HG03159 (cell line): ENCODE data around the gene MKI67.
"Not testable (repeated sequence)": the region's sequence is repeated elsewhere in the genome, so short reads cannot be mapped to it uniquely, and the experiment has no call there.

ENCODE experiments used
- ATAC-seq: cut with Tn5 transposase; IDR thresholded peaks from one replicate; pipeline ENCODE4 v1.9.1; 2021; ENCODE audit warnings: mild to moderate bottlenecking, moderate library complexity; ENCODE audit not compliant: unreplicated experiment

MKI67 gene

GRCh38 chr10:128110339-128110738 lies 15.9 kb downstream of the MKI67 start:
- no peak for ATAC-seq

GRCh38 chr10:128109707-128110106 lies 16.5 kb downstream of the MKI67 start:
- no peak for ATAC-seq

GRCh38 chr10:128105383-128105782 lies 20.8 kb downstream of the MKI67 start:
- no peak for ATAC-seq

GRCh38 chr10:128103229-128103714 lies 23.0 kb downstream of the MKI67 start:
- no peak for ATAC-seq

GRCh38 chr10:128102480-128103228 lies 23.6 kb downstream of the MKI67 start:
- no peak for ATAC-seq

- ATAC-seq: no peak
Measured at GRCh38 chr10:128101901-128102300, 24.3 kb downstream of the MKI67 start.

GRCh38 chr10:128099901-128100300 lies 26.3 kb downstream of the MKI67 start:
- no peak for ATAC-seq

- no peak for ATAC-seq
Measured at GRCh38 chr10:128098631-128099030, 27.6 kb downstream of the MKI67 start.

- ATAC-seq: no peak
Measured at GRCh38 chr10:128097783-128098182, 28.4 kb downstream of the MKI67 start.

- no peak for ATAC-seq
Measured at GRCh38 chr10:128096486-128097199, 29.6 kb downstream of the MKI67 start.

GRCh38 chr10:128095753-128096469 lies 30.3 kb downstream of the MKI67 start:
- ATAC-seq: no peak

GRCh38 chr10:128095027-128095752 lies 31.0 kb downstream of the MKI67 start:
- ATAC-seq: no peak

GRCh38 chr10:128094596-128094995 lies 31.6 kb downstream of the MKI67 start:
- not testable (repeated sequence) for ATAC-seq

GRCh38 chr10:128092454-128092853 lies 33.8 kb downstream of the MKI67 start:
- ATAC-seq: no peak

- ATAC-seq: no peak
Measured at GRCh38 chr10:128091636-128092210, 34.5 kb downstream of the MKI67 start.

GRCh38 chr10:128087884-128088709 lies 38.1 kb downstream of the MKI67 start:
- no peak for ATAC-seq

- no peak for ATAC-seq
Measured at GRCh38 chr10:128087146-128087883, 38.9 kb downstream of the MKI67 start.

GRCh38 chr10:128086003-128086863 lies 40.0 kb downstream of the MKI67 start:
- no peak for ATAC-seq
